Karpas-422 (cell line): ENCODE results near the gene SGCA. TPM values are rescaled to one million over a fixed set of nuclear protein-coding genes. Genes with fewer than 3 reads are reported as not detected.

ENCODE experiments used
- DNase-seq: peaks from one replicate; pipeline ENCODE4 v3.0.0-alpha.2; 2015
- H2AFZ ChIP-seq: fragments of 200-600 bp; sonication (generic); 2 replicates; pipeline ENCODE4 v1.6.1; 2014; ENCODE audit warnings: antibody characterized with exemption, low read length, mixed read lengths
- H3K27ac ChIP-seq: fragments of 200-600 bp; sonication (generic); 2 replicates; pipeline ENCODE4 v1.5.1; 2014; ENCODE audit warnings: mild to moderate bottlenecking, low read length, moderate library complexity
- H3K27me3 ChIP-seq: fragments of 200-600 bp; sonication (generic); 2 replicates; pipeline ENCODE4 v1.6.1; 2014; ENCODE audit warnings: low read length, mixed read lengths
- H3K36me3 ChIP-seq: fragments of 200-600 bp; sonication (generic); 2 replicates; pipeline ENCODE4 v1.6.1; 2014; ENCODE audit warnings: low read length, mixed read lengths; ENCODE audit not compliant: insufficient read depth
- H3K4me1 ChIP-seq: fragments of 200-600 bp; sonication (generic); 2 replicates; pipeline ENCODE4 v1.6.1; 2014; ENCODE audit warnings: mild to moderate bottlenecking, low read length, mixed read lengths
- H3K4me2 ChIP-seq: fragments of 200-600 bp; sonication (generic); 2 replicates; pipeline ENCODE4 v1.6.1; 2014; ENCODE audit warnings: low read length, low read depth, mild to moderate bottlenecking; ENCODE audit not compliant: poor library complexity, severe bottlenecking
- H3K4me3 ChIP-seq: fragments of 200-600 bp; sonication (generic); 2 replicates; pipeline ENCODE4 v1.5.1; 2014; ENCODE audit warnings: mild to moderate bottlenecking, antibody characterized with exemption, low read length, mixed read lengths
- H3K79me2 ChIP-seq: fragments of 200-600 bp; sonication (generic); 2 replicates; pipeline ENCODE4 v1.6.1; 2014; ENCODE audit warnings: mild to moderate bottlenecking, low read length, mixed read lengths
- H3K9ac ChIP-seq: fragments of 200-600 bp; sonication (generic); 2 replicates; pipeline ENCODE4 v1.6.0; 2014; ENCODE audit warnings: low read length
- H3K9me2 ChIP-seq: fragments of 200-600 bp; sonication (generic), shearing (Covaris generic); replicated peaks from 2 replicates; pipeline ENCODE4 v1.6.0; 2014; ENCODE audit warnings: mild to moderate bottlenecking, low read length, moderate library complexity; ENCODE audit not compliant: insufficient read depth
- H3K9me3 ChIP-seq: fragments of 300-700, 200-600 bp; sonication (generic); 2 replicates; pipeline ENCODE4 v1.6.1; 2014; ENCODE audit warnings: low read length, mixed read lengths
- H4K20me1 ChIP-seq: fragments of 200-600 bp; sonication (generic); 2 replicates; pipeline ENCODE4 v1.6.1; 2014; ENCODE audit warnings: mild to moderate bottlenecking, antibody characterized with exemption, low read length, low read depth; ENCODE audit not compliant: insufficient read depth
- total RNA-seq: library from RNA; depleted of rRNA; stranded (reverse); fragments of >200 nt; shearing (Covaris generic); gene quantifications from 2 replicates; pipeline ENCODE4 v1.2.3, GENCODE V29; 2014; ENCODE audit warnings: low replicate concordance

Gene SGCA
- total RNA-seq, 1 experiment from 2014 or later = not detected

- no peaks in the 10 kb centered on the region for H3K79me2 ChIP-seq
- H2AFZ ChIP-seq = no peak overlapping the region
- no peak overlapping the region for H3K4me3 ChIP-seq
- H3K9me3 ChIP-seq = no peaks in the 10 kb centered on the region
- peaks cover 26% of the 10 kb centered on the region for H3K4me1 ChIP-seq
- no peaks in the 10 kb centered on the region for H3K27me3 ChIP-seq
- H3K9me2 ChIP-seq = no peaks in the 10 kb centered on the region
- no peak overlapping the region for H3K9ac ChIP-seq
- H3K36me3 ChIP-seq = no peaks in the 10 kb centered on the region
- H3K27ac ChIP-seq = no peak overlapping the region
- H3K4me2 ChIP-seq = no peak overlapping the region
- H4K20me1 ChIP-seq = no peaks in the 10 kb centered on the region; the same call in 1 of the 2 replicates
- no peak for DNase-seq
These were observed 845 bp downstream of the SGCA start for GRCh38 chr17:50166518-50167181.

GRCh38 chr17:50167371-50167770, 1.6 kb downstream of the SGCA start:
- Histone ChIP-seq H3K27me3 (no peaks in the 10 kb centered on the region), H3K36me3 (no peaks in the 10 kb centered on the region), H3K9ac (no peak overlapping the region), H2AFZ (no peak overlapping the region), H4K20me1 (no peaks in the 10 kb centered on the region; the same call in 1 of the 2 replicates), H3K9me2 (no peaks in the 10 kb centered on the region), H3K4me1 (peaks cover 22% of the 10 kb centered on the region), H3K79me2 (no peaks in the 10 kb centered on the region), H3K9me3 (no peaks in the 10 kb centered on the region), H3K27ac (no peak overlapping the region), H3K4me2 (peak overlapping the region; percentile 55), H3K4me3 (no peak overlapping the region)
- no peak for DNase-seq

DNA sequence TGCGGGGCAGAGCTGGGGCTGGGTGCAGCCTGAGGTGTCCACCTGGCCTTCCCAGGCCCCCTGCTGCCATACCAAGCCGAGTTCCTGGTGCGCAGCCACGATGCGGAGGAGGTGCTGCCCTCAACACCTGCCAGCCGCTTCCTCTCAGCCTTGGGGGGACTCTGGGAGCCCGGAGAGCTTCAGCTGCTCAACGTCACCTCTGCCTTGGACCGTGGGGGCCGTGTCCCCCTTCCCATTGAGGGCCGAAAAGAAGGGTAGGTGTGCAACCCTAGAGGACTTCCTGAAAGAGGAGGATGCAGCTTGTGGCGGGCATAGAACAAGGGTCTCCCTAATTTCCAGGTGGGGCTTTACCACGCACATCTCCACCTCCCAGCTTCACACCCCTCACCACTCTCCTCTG, 2.5 kb downstream of the SGCA start:
- no peaks in the 10 kb centered on the region for H3K27me3 ChIP-seq
- H3K36me3 ChIP-seq = no peaks in the 10 kb centered on the region
- no peaks in the 10 kb centered on the region; the same call in 1 of the 2 replicates for H4K20me1 ChIP-seq
- no peak overlapping the region for H3K4me3 ChIP-seq
- no peak for DNase-seq
- no peak overlapping the region for H2AFZ ChIP-seq
- no peak overlapping the region for H3K27ac ChIP-seq
- H3K9ac ChIP-seq = no peak overlapping the region
- no peaks in the 10 kb centered on the region for H3K9me3 ChIP-seq
- H3K9me2 ChIP-seq = no peaks in the 10 kb centered on the region
- H3K4me1 ChIP-seq = peaks cover 22% of the 10 kb centered on the region
- no peak overlapping the region for H3K4me2 ChIP-seq
- H3K79me2 ChIP-seq = no peaks in the 10 kb centered on the region

DNA sequence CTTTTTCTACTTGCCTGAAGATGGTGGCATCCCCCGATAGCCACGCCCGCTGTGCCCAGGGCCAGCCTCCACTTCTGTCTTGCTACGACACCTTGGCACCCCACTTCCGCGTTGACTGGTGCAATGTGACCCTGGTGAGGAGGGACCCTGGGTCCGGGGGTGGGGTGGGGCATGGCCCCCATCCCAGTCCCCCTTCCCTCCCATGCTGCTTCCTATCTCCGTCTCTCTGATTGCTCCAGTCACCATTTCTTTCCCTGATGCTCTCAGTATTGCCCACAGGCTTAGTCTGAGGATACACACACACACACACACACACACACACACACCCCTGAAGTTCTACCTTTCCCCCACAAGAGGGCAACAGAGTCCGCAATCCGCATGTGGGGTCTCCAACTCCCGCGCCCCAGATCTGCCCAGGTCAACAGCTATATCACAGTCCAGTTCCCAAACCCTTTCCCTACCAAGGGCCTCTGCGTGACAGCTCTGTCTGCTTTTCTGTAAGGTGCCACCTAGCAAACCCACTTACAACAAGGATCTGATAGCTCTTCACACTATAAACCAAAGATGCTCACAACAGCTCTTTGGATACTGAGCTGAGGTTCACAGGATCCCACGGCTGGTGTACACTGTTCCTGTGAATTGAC, 3.4 kb downstream of the SGCA start:
- Histone ChIP-seq H3K4me1 (peaks cover 15% of the 10 kb centered on the region), H3K27ac (no peak overlapping the region), H3K9ac (no peak overlapping the region), H3K4me3 (no peak overlapping the region), H3K79me2 (no peaks in the 10 kb centered on the region), H3K27me3 (no peaks in the 10 kb centered on the region), H3K36me3 (no peaks in the 10 kb centered on the region), H3K9me3 (no peaks in the 10 kb centered on the region), H4K20me1 (no peaks in the 10 kb centered on the region; the same call in 1 of the 2 replicates), H2AFZ (no peak overlapping the region), H3K9me2 (no peaks in the 10 kb centered on the region), H3K4me2 (no peak overlapping the region)
- peak; percentile 91 for DNase-seq

DNA sequence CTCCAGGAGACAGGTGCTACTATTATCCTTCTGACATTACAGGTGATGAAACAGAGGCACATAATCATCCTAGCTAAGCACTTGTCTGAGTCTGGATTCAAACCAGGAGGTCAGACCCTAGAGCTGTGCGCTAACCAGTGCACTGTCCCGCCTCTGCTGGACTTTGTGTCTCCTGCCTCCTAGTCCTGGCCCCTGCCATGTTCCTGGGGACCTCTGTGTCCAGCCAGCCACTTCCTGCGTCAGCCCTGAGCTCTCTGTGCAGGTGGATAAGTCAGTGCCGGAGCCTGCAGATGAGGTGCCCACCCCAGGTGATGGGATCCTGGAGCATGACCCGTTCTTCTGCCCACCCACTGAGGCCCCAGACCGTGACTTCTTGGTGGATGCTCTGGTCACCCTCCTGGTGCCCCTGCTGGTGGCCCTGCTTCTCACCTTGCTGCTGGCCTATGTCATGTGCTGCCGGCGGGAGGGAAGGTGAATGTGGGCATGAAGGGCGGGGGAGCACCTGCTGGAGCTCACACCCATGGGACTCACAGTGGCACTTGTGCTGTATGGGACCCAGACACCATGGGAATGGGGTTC, 4.2 kb downstream of the SGCA start:
- Histone ChIP-seq H3K9me2 (no peaks in the 10 kb centered on the region), H3K9ac (no peak overlapping the region), H3K4me1 (peaks cover 14% of the 10 kb centered on the region), H2AFZ (no peak overlapping the region), H3K9me3 (no peaks in the 10 kb centered on the region), H4K20me1 (no peaks in the 10 kb centered on the region; the same call in 1 of the 2 replicates), H3K27me3 (no peaks in the 10 kb centered on the region), H3K4me3 (no peak overlapping the region), H3K4me2 (no peak overlapping the region), H3K79me2 (no peaks in the 10 kb centered on the region), H3K27ac (no peak overlapping the region), H3K36me3 (no peaks in the 10 kb centered on the region)
- no peak for DNase-seq

DNA sequence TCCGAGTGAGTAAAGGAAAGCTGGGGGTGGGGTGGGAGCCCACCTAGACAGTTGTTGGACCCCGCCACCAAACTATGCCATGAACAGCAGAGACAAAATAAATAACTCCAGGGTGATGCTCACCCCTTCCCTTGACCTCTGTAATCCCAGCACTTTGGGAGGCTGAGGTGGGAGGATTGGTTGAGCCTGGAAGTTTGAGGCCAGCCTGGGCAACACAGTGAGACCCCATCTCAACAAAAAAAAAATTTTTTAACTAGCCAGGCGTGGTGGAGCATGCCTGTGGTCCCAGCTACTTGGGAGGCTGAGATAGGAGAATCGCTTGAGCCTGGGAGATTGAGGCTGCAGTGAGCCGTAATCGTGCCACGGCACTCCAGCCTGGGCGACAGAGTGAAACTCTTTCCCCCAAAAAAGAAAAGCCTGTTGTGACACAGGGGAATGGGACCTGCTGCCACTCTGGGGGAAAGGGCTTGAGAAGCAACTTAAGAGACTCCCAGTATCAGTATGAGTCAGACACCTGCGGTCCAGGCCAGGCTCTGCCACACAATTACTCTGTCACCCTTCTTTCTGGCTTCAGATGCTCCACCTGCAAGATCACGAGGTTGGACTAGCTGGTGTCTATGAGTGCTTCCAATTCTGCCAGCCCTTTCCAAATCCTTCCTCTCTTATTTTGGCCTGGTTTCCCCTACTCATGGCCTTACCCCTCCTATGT, 5.0 kb downstream of the SGCA start:
- Histone ChIP-seq H3K4me3 (no peak overlapping the region), H3K4me2 (no peak overlapping the region), H3K9me3 (no peaks in the 10 kb centered on the region), H4K20me1 (no peaks in the 10 kb centered on the region; the same call in 1 of the 2 replicates), H3K9ac (no peak overlapping the region), H2AFZ (no peak overlapping the region), H3K27ac (no peak overlapping the region), H3K4me1 (peaks cover 14% of the 10 kb centered on the region), H3K36me3 (no peaks in the 10 kb centered on the region), H3K9me2 (no peaks in the 10 kb centered on the region), H3K27me3 (no peaks in the 10 kb centered on the region), H3K79me2 (no peaks in the 10 kb centered on the region)
- no peak for DNase-seq

GRCh38 chr17:50171371-50172071, 5.7 kb downstream of the SGCA start:
- no peaks in the 10 kb centered on the region for H3K27me3 ChIP-seq
- no peak overlapping the region for H3K4me3 ChIP-seq
- no peak overlapping the region for H3K4me2 ChIP-seq
- no peaks in the 10 kb centered on the region for H3K9me2 ChIP-seq
- no peaks in the 10 kb centered on the region for H3K36me3 ChIP-seq
- peaks cover 14% of the 10 kb centered on the region for H3K4me1 ChIP-seq
- no peak overlapping the region for H3K27ac ChIP-seq
- no peak overlapping the region for H2AFZ ChIP-seq
- H4K20me1 ChIP-seq = no peaks in the 10 kb centered on the region; the same call in 1 of the 2 replicates
- no peak overlapping the region for H3K9ac ChIP-seq
- H3K9me3 ChIP-seq = no peaks in the 10 kb centered on the region
- DNase-seq = no peak
- no peaks in the 10 kb centered on the region for H3K79me2 ChIP-seq
